Stimulated activated CD8-positive, alpha-beta memory T cell treated with anti-CD3 and anti-CD28 coated beads, Interleukin-12 subunit alpha, Interleukin-12 subunit beta, amount 100 ng/mL, for 24 hours (primary cell): ENCODE data around the gene SREBF2.
A peak's percentile ranks its signal among the peaks of the same experiment; 100 is the strongest.
"Not testable (repeated sequence)": the region's sequence is repeated elsewhere in the genome, so short reads cannot be mapped to it uniquely, and the experiment has no call there.

Experiments
- DNase-seq: peaks from one replicate; pipeline ENCODE4 v3.0.0-alpha.2; 2020; ENCODE audit errors: extremely low read depth

Gene SREBF2

GRCh38 chr22:41842996-41843970 is 10.4 kb downstream of the SREBF2 start:
- no peak for DNase-seq

GRCh38 chr22:41844036-41844435 is 11.1 kb downstream of the SREBF2 start:
- DNase-seq = no peak

GRCh38 chr22:41844513-41844912 is 11.6 kb downstream of the SREBF2 start:
- DNase-seq = no peak

- DNase-seq = no peak
These were observed 12.7 kb downstream of the SREBF2 start for GRCh38 chr22:41845380-41846267.

- DNase-seq = no peak
These were observed 13.5 kb downstream of the SREBF2 start for GRCh38 chr22:41846268-41846987.

GRCh38 chr22:41847300-41847699 is 14.4 kb downstream of the SREBF2 start:
- no peak for DNase-seq

GRCh38 chr22:41848468-41848867 is 15.6 kb downstream of the SREBF2 start:
- no peak for DNase-seq

GRCh38 chr22:41856469-41856868 is 23.6 kb downstream of the SREBF2 start:
- no peak for DNase-seq

GRCh38 chr22:41857155-41857859 is 24.4 kb downstream of the SREBF2 start:
- DNase-seq = peak; percentile 64

- no peak for DNase-seq
These were observed 24.9 kb downstream of the SREBF2 start for GRCh38 chr22:41857860-41858199.

- DNase-seq = no peak
These were observed 29.2 kb downstream of the SREBF2 start for GRCh38 chr22:41862160-41862529.

- no peak for DNase-seq
These were observed 29.8 kb downstream of the SREBF2 start for GRCh38 chr22:41862530-41863266.

GRCh38 chr22:41863472-41863871 is 30.6 kb downstream of the SREBF2 start:
- no peak for DNase-seq

GRCh38 chr22:41868556-41868955 is 35.7 kb downstream of the SREBF2 start:
- DNase-seq = no peak

GRCh38 chr22:41870081-41870480 is 37.2 kb downstream of the SREBF2 start:
- DNase-seq = not testable (repeated sequence)

- no peak for DNase-seq
These were observed 37.9 kb downstream of the SREBF2 start for GRCh38 chr22:41870786-41871185.

GRCh38 chr22:41873391-41873790 is 40.5 kb downstream of the SREBF2 start:
- no peak for DNase-seq

GRCh38 chr22:41874090-41874489 is 41.2 kb downstream of the SREBF2 start:
- DNase-seq = no peak

- DNase-seq = no peak
These were observed 42.8 kb downstream of the SREBF2 start for GRCh38 chr22:41875531-41876270.

- no peak for DNase-seq
These were observed 43.4 kb downstream of the SREBF2 start for GRCh38 chr22:41876275-41876674.
